ENCODE results near the gene MGLL.
A peak's percentile ranks its signal among the peaks of the same experiment; 100 is the strongest.

MGLL gene

GRCh38 chr3:127822041-127822681 lies at the start of gene MGLL:
Gene MGLL, minus strand, starts transcription at chr3:127822515. Its CDS starts 197 bp downstream, at chr3:127822318.
- peak; percentile 56 for DNase-seq (ENCODE audit: low spot score)

- DNase-seq (ENCODE audit: low spot score), result no peak
Measured at GRCh38 chr3:127870156-127870555, 47.8 kb upstream of the MGLL start.

- DNase-seq (ENCODE audit: low spot score), result no peak
Measured at GRCh38 chr3:127867986-127868385, 45.7 kb upstream of the MGLL start.

GRCh38 chr3:127867412-127867811 lies 45.1 kb upstream of the MGLL start:
- no peak for DNase-seq (ENCODE audit: low spot score)

GRCh38 chr3:127865941-127866340 lies 43.6 kb upstream of the MGLL start:
- DNase-seq (ENCODE audit: low spot score), result no peak

GRCh38 chr3:127860211-127860696 lies 37.9 kb upstream of the MGLL start:
- no peak for DNase-seq (ENCODE audit: low spot score)

GRCh38 chr3:127859730-127860129 lies 37.4 kb upstream of the MGLL start:
- DNase-seq (ENCODE audit: low spot score), result no peak

GRCh38 chr3:127858937-127859336 lies 36.6 kb upstream of the MGLL start:
- no peak for DNase-seq (ENCODE audit: low spot score)

- no peak for DNase-seq (ENCODE audit: low spot score)
Measured at GRCh38 chr3:127858521-127858920, 36.2 kb upstream of the MGLL start.

- no peak for DNase-seq (ENCODE audit: low spot score)
Measured at GRCh38 chr3:127857333-127857732, 35.0 kb upstream of the MGLL start.

GRCh38 chr3:127856801-127857200 lies 34.5 kb upstream of the MGLL start:
- DNase-seq (ENCODE audit: low spot score), result no peak

- no peak for DNase-seq (ENCODE audit: low spot score)
Measured at GRCh38 chr3:127855246-127855645, 32.9 kb upstream of the MGLL start.

- peak; percentile 69 for DNase-seq (ENCODE audit: low spot score)
Measured at GRCh38 chr3:127853681-127854080, 31.4 kb upstream of the MGLL start.

- DNase-seq (ENCODE audit: low spot score), result peak; percentile 94
Measured at GRCh38 chr3:127851899-127852298, 29.6 kb upstream of the MGLL start.

GRCh38 chr3:127849368-127849767 lies 27.1 kb upstream of the MGLL start:
- DNase-seq (ENCODE audit: low spot score), result peak; percentile 97

- DNase-seq (ENCODE audit: low spot score), result peak; percentile 85
Measured at GRCh38 chr3:127848131-127849129, 26.1 kb upstream of the MGLL start.

- no peak for DNase-seq (ENCODE audit: low spot score)
Measured at GRCh38 chr3:127847236-127847720, 25.0 kb upstream of the MGLL start.

- DNase-seq (ENCODE audit: low spot score), result no peak
Measured at GRCh38 chr3:127846576-127846975, 24.3 kb upstream of the MGLL start.

- DNase-seq (ENCODE audit: low spot score), result no peak
Measured at GRCh38 chr3:127844326-127844942, 22.1 kb upstream of the MGLL start.

- DNase-seq (ENCODE audit: low spot score), result no peak
Measured at GRCh38 chr3:127840671-127841070, 18.4 kb upstream of the MGLL start.

GRCh38 chr3:127839099-127839498 lies 16.8 kb upstream of the MGLL start:
- DNase-seq (ENCODE audit: low spot score), result no peak

All from cerebellar cortex (tissue), 1 donor.